IMR-90 (cell line): Measurements from ENCODE around the gene TUBA3C. TPM values are rescaled to one million over a fixed set of nuclear protein-coding genes. Genes with fewer than 3 reads are reported as not detected.

Experiments
- ATAC-seq: fragments of 200-7000 bp; cut with Tn5 transposase; 2 replicates; pipeline ENCODE4 v1.9.1; 2020; ENCODE audit warnings: low read depth, mild to moderate bottlenecking, moderate library complexity
- BruUV-seq: library from RNA; stranded (reverse); fragments of 400-500 nt; replicated peaks from 2 replicates; lab custom pipeline; 2021; lab: Mats Ljungman, UMichigan
- CTCF ChIA-PET: fragments of 300-600 bp; formaldehyde crosslinking; extraction: SDS; loops from one replicate; lab custom pipeline; 2021; ENCODE audit warnings: antibody characterized with exemption; lab: Yijun Ruan, JAX
- POLR2A ChIA-PET: fragments of 300-600 bp; sonication (Branson Sonifier 250); formaldehyde crosslinking; loops from one replicate; lab custom pipeline; 2022; ENCODE audit warnings: antibody characterized with exemption; ENCODE audit not compliant: unreplicated experiment; lab: Charles Lee
- DNase-seq: peaks from one replicate; pipeline ENCODE4 v3.0.0; 2013
- H2AFZ ChIP-seq: replicated peaks from 2 replicates; pipeline ENCODE3; 2013; ENCODE audit warnings: low read length, mild to moderate bottlenecking; ENCODE audit not compliant: poor library complexity
- H2AK5ac ChIP-seq: 2 replicates; pipeline ENCODE4 v1.6.1; 2013; ENCODE audit warnings: low read depth, low read length, inconsistent platforms
- H2AK9ac ChIP-seq: replicated peaks from 2 replicates; pipeline ENCODE3; 2013; ENCODE audit warnings: mild to moderate bottlenecking, low read depth, low read length, moderate library complexity; ENCODE audit not compliant: poor library complexity
- H2BK120ac ChIP-seq: 2 replicates; pipeline ENCODE4 v1.6.1; 2013; ENCODE audit warnings: low read depth, low read length, inconsistent platforms
- H2BK15ac ChIP-seq: 3 replicates; pipeline ENCODE4 v1.6.1; 2013; ENCODE audit warnings: low read depth, low read length, inconsistent platforms
- H2BK20ac ChIP-seq: 2 replicates; pipeline ENCODE4 v1.6.1; 2013; ENCODE audit warnings: low read depth, mild to moderate bottlenecking, inconsistent platforms, low read length, moderate library complexity
- H2BK5ac ChIP-seq: 2 replicates; pipeline ENCODE4 v1.6.1; 2013; ENCODE audit warnings: mild to moderate bottlenecking, low read depth, low read length, inconsistent platforms; ENCODE audit not compliant: poor library complexity, severe bottlenecking
- H3K14ac ChIP-seq: replicated peaks from 2 replicates; pipeline ENCODE4 v1.6.1; 2013; ENCODE audit warnings: low read depth, low read length, inconsistent platforms
- H3K18ac ChIP-seq: 2 replicates; pipeline ENCODE4 v1.6.1; 2013; ENCODE audit warnings: low read depth, low read length, control low read depth
- H3K23ac ChIP-seq: 2 replicates; pipeline ENCODE4 v1.6.1; 2013; ENCODE audit warnings: low read depth, low read length, inconsistent platforms
- H3K27ac ChIP-seq: 2 replicates; pipeline ENCODE4 v1.5.1; 2013; ENCODE audit warnings: mild to moderate bottlenecking, control low read depth, low read length; ENCODE audit not compliant: insufficient read depth
- H3K27me3 ChIP-seq: 2 replicates; pipeline ENCODE4 v1.6.1; 2013; ENCODE audit warnings: low read length; ENCODE audit not compliant: control insufficient read depth, insufficient read depth
- H3K36me3 ChIP-seq: 2 replicates; pipeline ENCODE4 v1.6.1; 2013; ENCODE audit warnings: low read length, mixed read lengths; ENCODE audit not compliant: control insufficient read depth, insufficient read depth
- H3K4ac ChIP-seq: 2 replicates; pipeline ENCODE4 v1.6.1; 2013; ENCODE audit warnings: low read depth, low read length, inconsistent platforms
- H3K4me1 ChIP-seq: 2 replicates; pipeline ENCODE4 v1.6.1; 2013; ENCODE audit warnings: low read length, mixed read lengths; ENCODE audit not compliant: control insufficient read depth, insufficient read depth
- H3K4me2 ChIP-seq: 2 replicates; pipeline ENCODE4 v1.6.1; 2013; ENCODE audit warnings: low read depth, mild to moderate bottlenecking, control low read depth, low read length, moderate library complexity
- H3K4me3 ChIP-seq: 2 replicates; pipeline ENCODE4 v1.5.1; 2013; ENCODE audit warnings: low read depth, mild to moderate bottlenecking, control low read depth, low read length, moderate library complexity; ENCODE audit not compliant: insufficient read depth
- H3K56ac ChIP-seq: 2 replicates; pipeline ENCODE4 v1.6.1; 2013; ENCODE audit warnings: low read length, inconsistent platforms; ENCODE audit not compliant: insufficient read depth; ENCODE audit errors: extremely low read depth
- H3K79me1 ChIP-seq, 2 experiments: 2 replicates each; pipeline ENCODE4 v1.6.1; 2013; ENCODE audit warnings: low read length in 2 of 2, inconsistent platforms in 1 of 2, low read depth in 1 of 2
- H3K9ac ChIP-seq: 2 replicates; pipeline ENCODE4 v1.6.1; 2013; ENCODE audit warnings: low read depth, low read length, control low read depth
- H3K9me1 ChIP-seq: 2 replicates; pipeline ENCODE4 v1.6.1; 2013; ENCODE audit warnings: low read length, inconsistent platforms; ENCODE audit not compliant: insufficient read depth
- H3K9me3 ChIP-seq: 2 replicates; pipeline ENCODE4 v1.6.1; 2013; ENCODE audit warnings: low read length; ENCODE audit not compliant: control insufficient read depth, insufficient read depth
- H4K20me1 ChIP-seq: 2 replicates; pipeline ENCODE4 v1.6.1; 2013; ENCODE audit warnings: low read length, inconsistent platforms; ENCODE audit not compliant: insufficient read depth
- H4K5ac ChIP-seq: 2 replicates; pipeline ENCODE4 v1.6.1; 2013; ENCODE audit warnings: mild to moderate bottlenecking, low read depth, low read length, control low read depth
- H4K8ac ChIP-seq, 2 experiments: 2 replicates each; pipeline ENCODE4 v1.6.1; 2013; ENCODE audit warnings: low read depth in 2 of 2, low read length in 2 of 2, control low read depth in 1 of 2, inconsistent platforms in 1 of 2
- H4K91ac ChIP-seq: 2 replicates; pipeline ENCODE4 v1.6.1; 2013; ENCODE audit warnings: low read depth, low read length, inconsistent platforms; ENCODE audit not compliant: insufficient read depth
- CHD1 ChIP-seq: IDR thresholded peaks from 2 replicates; pipeline ENCODE4 v1.6.1; 2012; ENCODE audit warnings: low read depth, low read length, improper control_type of control experiment
- MAZ ChIP-seq: IDR thresholded peaks from 2 replicates; pipeline ENCODE4 v1.6.1; 2012; ENCODE audit warnings: low read depth, mild to moderate bottlenecking, low read length, improper control_type of control experiment, moderate library complexity, borderline replicate concordance
- MXI1 ChIP-seq: IDR thresholded peaks from 2 replicates; pipeline ENCODE4 v1.6.1; 2012; ENCODE audit warnings: low read depth, mild to moderate bottlenecking, low read length, moderate library complexity, borderline replicate concordance
- NFE2L2 ChIP-seq: fragments of 150-350 bp; IDR thresholded peaks from 2 replicates; pipeline ENCODE4 v1.6.1; 2016; ENCODE audit warnings: low read depth, mild to moderate bottlenecking, low read length
- POLR2A ChIP-seq: IDR thresholded peaks from 2 replicates; pipeline ENCODE4 v1.6.1; 2012; ENCODE audit warnings: mild to moderate bottlenecking, low read depth, low read length
- RAD21 ChIP-seq: IDR thresholded peaks from 2 replicates; pipeline ENCODE4 v1.6.1; 2012; ENCODE audit warnings: low read length, improper control_type of control experiment
- RCOR1 ChIP-seq: IDR thresholded peaks from 2 replicates; pipeline ENCODE4 v1.6.1; 2012; ENCODE audit warnings: mild to moderate bottlenecking, low read length, improper control_type of control experiment; ENCODE audit not compliant: insufficient replicate concordance
- SMC3 ChIP-seq: fragments of 150-350 bp; IDR thresholded peaks from 2 replicates; pipeline ENCODE4 v1.6.1; 2016; ENCODE audit warnings: low read depth, mild to moderate bottlenecking, antibody characterized with exemption, low read length, moderate library complexity
- WGBS, 2 experiments: methylation state at CpG; one replicate each; pipeline versions ENCODE4 v1.1.5 to v1.1.7; 2013; ENCODE audit warnings: missing lambda C conversion rate in 2 of 2; ENCODE audit not compliant: insufficient read length in 1 of 2; ENCODE audit errors: extremely low coverage in 2 of 2; 5-methylcytosine and 5-hydroxymethylcytosine counted together
- dilution Hi-C: fragments of 300-500 bp; cut with HindIII; formaldehyde crosslinking; loops from one replicate; pipeline ENCODE4 v1.14.3; 2018; ENCODE audit warnings: low sequenced_read_pairs; ENCODE audit not compliant: unreplicated experiment
- in situ Hi-C: fragments of 300-500 bp; cut with MboI; formaldehyde crosslinking; loops from 3 replicates; pipeline ENCODE4 v1.14.3; 2019; ENCODE audit warnings: low sequenced_read_pairs, inconsistent platforms, mixed read lengths
- intact Hi-C: fragments of 100-400 bp; cut with micrococcal nuclease; formaldehyde crosslinking; loops from 2 replicates; pipeline ENCODE4 v1.10.0; 2022
- polyA plus RNA-seq, 3 experiments: library from polyadenylated mRNA; depleted of rRNA; stranded (reverse); fragments of >200 nt; gene quantifications; 2 replicates each; pipeline ENCODE4 v1.2.3, GENCODE V29; 2012; ENCODE audit warnings: low replicate concordance in 1 of 3
- total RNA-seq: library from RNA; depleted of rRNA; stranded (reverse); fragments of >200 nt; gene quantifications from 2 replicates; pipeline ENCODE4 v1.2.3, GENCODE V29; 2012
- TF ChIP-seq, protein P1 (sequence below): fragments of 150-350 bp; IDR thresholded peaks from 2 replicates; pipeline ENCODE4 v1.6.1; 2017; ENCODE audit warnings: mild to moderate bottlenecking, antibody characterized with exemption, low read length, low read depth

Gene TUBA3C
- total and polyA plus RNA-seq, 2 of the 4 experiments (the other 2 are of a cell fraction), result not detected

DNA sequence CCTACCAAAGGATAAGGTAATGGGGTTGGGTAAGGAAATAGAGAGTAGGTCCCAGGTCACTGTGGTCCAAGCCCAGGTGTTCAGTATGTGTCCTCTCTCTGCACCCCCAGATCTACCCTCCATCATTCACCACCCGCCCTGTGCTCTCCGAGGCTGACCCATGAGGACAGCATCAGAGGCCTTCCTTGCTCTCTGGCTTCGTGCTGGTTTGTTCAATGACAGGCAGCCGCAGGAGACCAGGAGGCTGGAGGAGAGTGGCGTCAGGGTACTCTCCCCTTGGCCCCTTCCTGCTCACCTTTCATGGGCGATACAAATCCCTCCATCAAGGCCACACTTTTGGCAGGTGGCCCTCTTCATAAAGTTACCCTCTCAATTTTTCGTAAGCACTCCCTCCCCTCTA is 1.7 kb downstream of the TUBA3C start:
- no peaks in the 10 kb centered on the region for H3K27me3 ChIP-seq
- no peak overlapping the region for H2BK15ac ChIP-seq
- H3K4me2 ChIP-seq, result no peak overlapping the region
- H2AK5ac ChIP-seq, result no peak overlapping the region
- H3K4ac ChIP-seq, result no peak overlapping the region
- no TSS peak for BruUV-seq
- H3K14ac ChIP-seq, result no peak overlapping the region
- H3K9me1 ChIP-seq, result no peaks in the 10 kb centered on the region
- no peak overlapping the region for H3K23ac ChIP-seq
- H3K18ac ChIP-seq, result no peak overlapping the region
- no peak overlapping the region for H2BK120ac ChIP-seq
- dilution Hi-C loops, result no loop called here
- H3K79me1 ChIP-seq, result no peaks in the 10 kb centered on the region
- H4K8ac ChIP-seq, result no peak overlapping the region
- no peak overlapping the region for H3K27ac ChIP-seq
- no peak overlapping the region for H2AK9ac ChIP-seq
- no peaks in the 10 kb centered on the region for H3K36me3 ChIP-seq
- H3K4me3 ChIP-seq, result no peak overlapping the region
- H3K4me1 ChIP-seq, result no peaks in the 10 kb centered on the region
- CTCF ChIA-PET, result no interaction called here
- no peak overlapping the region for H3K56ac ChIP-seq
- POLR2A ChIA-PET, result no interaction called here
- no peak for TF ChIP-seq MXI1
- TF ChIP-seq RAD21, result no peak
- TF ChIP-seq CHD1, result no peak
- TF ChIP-seq, protein P1, sequence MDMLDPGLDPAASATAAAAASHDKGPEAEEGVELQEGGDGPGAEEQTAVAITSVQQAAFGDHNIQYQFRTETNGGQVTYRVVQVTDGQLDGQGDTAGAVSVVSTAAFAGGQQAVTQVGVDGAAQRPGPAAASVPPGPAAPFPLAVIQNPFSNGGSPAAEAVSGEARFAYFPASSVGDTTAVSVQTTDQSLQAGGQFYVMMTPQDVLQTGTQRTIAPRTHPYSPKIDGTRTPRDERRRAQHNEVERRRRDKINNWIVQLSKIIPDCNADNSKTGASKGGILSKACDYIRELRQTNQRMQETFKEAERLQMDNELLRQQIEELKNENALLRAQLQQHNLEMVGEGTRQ, result no peak
- no peak for TF ChIP-seq SMC3
- TF ChIP-seq MAZ, result no peak
- no peak for TF ChIP-seq RCOR1
- no peak for TF ChIP-seq POLR2A
- no peak for TF ChIP-seq NFE2L2
- H2AFZ ChIP-seq, result no peak overlapping the region
- no peaks in the 10 kb centered on the region for H4K20me1 ChIP-seq
- no peak overlapping the region for H2BK20ac ChIP-seq
- H3K9ac ChIP-seq, result no peak overlapping the region
- H4K5ac ChIP-seq, result no peak overlapping the region
- intact Hi-C loops, result no loop called here
- in situ Hi-C loops, result no loop called here
- no peak for DNase-seq
- no peak for ATAC-seq
- H4K91ac ChIP-seq, result no peak overlapping the region
- WGBS, 2 experiments, result 71% methylated on average over 1 of the region's 7 CpGs; no CpG with 5 or more reads in 1 of the 2 experiments
- no peak overlapping the region for H2BK5ac ChIP-seq
- peaks cover 45% of the 10 kb centered on the region for H3K9me3 ChIP-seq
